Measurements from ENCODE around the gene ASZ1.

GRCh38 chr7:117427258-117427701, at the start of gene ASZ1:
- TF ChIP-seq CTCF (IDR thresholded peaks at IDR 0.05; ENCODE audit: low read depth, low read length): no peak
- TF ChIP-seq MAX (IDR thresholded peaks at IDR 0.05; ENCODE audit: low read depth, low read length): no peak
- no peak for TF ChIP-seq POLR2A (IDR thresholded peaks at IDR 0.05; ENCODE audit: extremely low read depth, insufficient read length)

Measured in NB4 (cell line).